ENCODE data around the gene IL1RAPL1. TPM values are rescaled to one million over a fixed set of nuclear protein-coding genes. Genes with fewer than 3 reads are reported as not detected.

The IL1RAPL1 gene
- total RNA-seq, 4 donors from 2014 or later, result 0.16 to 0.46 TPM; not detected in 2

DNA sequence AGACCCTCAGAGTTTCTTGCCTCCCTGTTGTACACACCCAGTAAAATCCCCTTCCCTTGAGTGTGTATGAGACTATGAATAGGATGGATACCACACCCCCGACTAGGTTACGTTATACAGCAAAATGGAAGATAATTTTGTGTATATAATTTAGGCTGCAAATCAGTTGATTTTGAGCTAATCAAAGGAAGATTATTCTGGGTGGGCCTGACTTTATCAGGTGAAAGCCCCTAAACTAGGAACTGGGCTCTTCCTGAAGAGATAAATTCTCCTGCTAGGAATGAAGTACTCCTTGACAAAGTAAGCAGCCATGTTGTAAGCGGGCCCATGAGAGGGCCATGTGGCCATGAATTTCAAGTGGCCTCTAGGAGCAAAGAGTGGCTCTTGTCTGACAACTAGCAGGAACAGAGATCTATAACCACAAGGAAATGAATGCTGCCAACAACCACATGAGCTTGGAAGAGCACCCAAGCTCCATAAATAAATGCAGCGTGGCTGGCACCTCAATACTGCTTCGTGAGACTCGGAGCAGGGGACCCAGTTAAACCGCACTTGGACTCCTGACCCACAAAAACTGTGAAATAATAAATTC, 646.4 kb downstream of the IL1RAPL1 start:
- in situ Hi-C loops (cut with MboI; ENCODE audit: low sequenced_read_pairs in 4 of 4), result no loop called here
- TF ChIP-seq POLR2A (IDR thresholded peaks at IDR 0.05), result no peak
- TF ChIP-seq, protein P1, sequence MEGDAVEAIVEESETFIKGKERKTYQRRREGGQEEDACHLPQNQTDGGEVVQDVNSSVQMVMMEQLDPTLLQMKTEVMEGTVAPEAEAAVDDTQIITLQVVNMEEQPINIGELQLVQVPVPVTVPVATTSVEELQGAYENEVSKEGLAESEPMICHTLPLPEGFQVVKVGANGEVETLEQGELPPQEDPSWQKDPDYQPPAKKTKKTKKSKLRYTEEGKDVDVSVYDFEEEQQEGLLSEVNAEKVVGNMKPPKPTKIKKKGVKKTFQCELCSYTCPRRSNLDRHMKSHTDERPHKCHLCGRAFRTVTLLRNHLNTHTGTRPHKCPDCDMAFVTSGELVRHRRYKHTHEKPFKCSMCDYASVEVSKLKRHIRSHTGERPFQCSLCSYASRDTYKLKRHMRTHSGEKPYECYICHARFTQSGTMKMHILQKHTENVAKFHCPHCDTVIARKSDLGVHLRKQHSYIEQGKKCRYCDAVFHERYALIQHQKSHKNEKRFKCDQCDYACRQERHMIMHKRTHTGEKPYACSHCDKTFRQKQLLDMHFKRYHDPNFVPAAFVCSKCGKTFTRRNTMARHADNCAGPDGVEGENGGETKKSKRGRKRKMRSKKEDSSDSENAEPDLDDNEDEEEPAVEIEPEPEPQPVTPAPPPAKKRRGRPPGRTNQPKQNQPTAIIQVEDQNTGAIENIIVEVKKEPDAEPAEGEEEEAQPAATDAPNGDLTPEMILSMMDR (IDR thresholded peaks at IDR 0.05 in 4 of 5, conservative IDR thresholded peaks at IDR 0.05 in 1 of 5), result no peak

DNA sequence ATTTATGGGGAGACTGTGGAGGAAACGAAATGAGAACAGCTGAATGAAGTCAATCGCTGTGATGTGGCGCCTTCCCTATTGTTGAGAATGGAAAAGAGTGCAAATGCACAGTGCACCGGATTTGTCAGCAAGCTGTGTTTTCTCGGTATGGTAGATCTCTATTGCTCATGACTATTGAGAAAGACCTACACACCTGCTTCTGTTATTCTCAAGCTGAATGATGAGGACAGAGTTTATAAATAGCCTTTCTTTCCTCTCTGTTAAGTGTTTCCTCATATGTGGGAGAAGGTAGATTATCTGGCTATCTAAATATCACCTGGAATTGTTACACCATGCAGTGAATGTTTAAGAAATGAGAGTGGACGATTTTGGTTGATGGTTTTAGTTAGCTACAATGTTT, 650.7 kb downstream of the IL1RAPL1 start:
- in situ Hi-C loops (cut with MboI; ENCODE audit: low sequenced_read_pairs in 4 of 4) (no loop called here), intact Hi-C loops (cut with DNase I; ENCODE audit: low total_unique reads) (no loop called here)
- no peaks in the 10 kb centered on the region for H3K4me1 ChIP-seq
- no peak for TF ChIP-seq POLR2A (IDR thresholded peaks at IDR 0.05)
- TF ChIP-seq, protein P1 (IDR thresholded peaks at IDR 0.05 in 4 of 5, conservative IDR thresholded peaks at IDR 0.05 in 1 of 5), result no peak
- no peaks in the 10 kb centered on the region for H3K27me3 ChIP-seq
- no peaks in the 10 kb centered on the region for H3K9me3 ChIP-seq
- no peaks in the 10 kb centered on the region for H3K36me3 ChIP-seq
- no peak for DNase-seq
- no peak overlapping the region for H3K4me3 ChIP-seq
- peak; percentile 61 to 70 for ATAC-seq
- no peak overlapping the region for H3K27ac ChIP-seq

More for the DNA sequence above, 646.4 kb downstream of the IL1RAPL1 start:
- no peak overlapping the region for H3K27ac ChIP-seq
- no peaks in the 10 kb centered on the region for H3K9me3 ChIP-seq
- H3K27me3 ChIP-seq, result no peaks in the 10 kb centered on the region
- DNase-seq, result no peak
- H3K4me1 ChIP-seq, result no peaks in the 10 kb centered on the region
- H3K4me3 ChIP-seq, result no peak overlapping the region
- intact Hi-C loops (cut with DNase I; ENCODE audit: low total_unique reads), result no loop called here
- H3K36me3 ChIP-seq, result no peaks in the 10 kb centered on the region
- ATAC-seq, result no peak

DNA sequence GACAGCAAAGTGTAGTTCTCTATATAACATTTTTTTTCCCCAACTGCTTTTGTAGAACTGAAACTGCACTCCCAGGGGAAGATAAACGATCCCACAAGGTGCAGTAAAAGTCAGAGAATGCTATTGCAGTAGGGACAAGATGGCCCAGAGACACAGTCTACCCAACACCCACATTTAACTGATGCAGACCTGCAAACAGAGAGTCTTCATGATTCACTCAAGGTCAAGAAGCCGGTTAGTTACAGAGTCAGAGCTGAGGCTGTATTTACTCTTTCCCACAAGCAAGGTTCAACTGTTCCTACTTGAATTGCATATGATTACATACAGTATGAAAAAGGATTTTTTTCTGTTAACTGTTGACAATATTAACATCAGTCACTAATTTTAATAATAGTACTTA, 654.6 kb downstream of the IL1RAPL1 start:
- in situ Hi-C loops (cut with MboI; ENCODE audit: low sequenced_read_pairs in 4 of 4), result no loop called here
- Histone ChIP-seq H3K27ac (no peak overlapping the region), H3K27me3 (no peaks in the 10 kb centered on the region), H3K4me1 (no peaks in the 10 kb centered on the region), H3K36me3 (no peaks in the 10 kb centered on the region), H3K9me3 (no peaks in the 10 kb centered on the region), H3K4me3 (no peak overlapping the region)
- DNase-seq (no peak), ATAC-seq (no peak)
- intact Hi-C loops (cut with DNase I; ENCODE audit: low total_unique reads), result no loop called here
- TF ChIP-seq, protein P1 (IDR thresholded peaks at IDR 0.05 in 4 of 5, conservative IDR thresholded peaks at IDR 0.05 in 1 of 5), result no peak
- no peak for TF ChIP-seq POLR2A (IDR thresholded peaks at IDR 0.05)

DNA sequence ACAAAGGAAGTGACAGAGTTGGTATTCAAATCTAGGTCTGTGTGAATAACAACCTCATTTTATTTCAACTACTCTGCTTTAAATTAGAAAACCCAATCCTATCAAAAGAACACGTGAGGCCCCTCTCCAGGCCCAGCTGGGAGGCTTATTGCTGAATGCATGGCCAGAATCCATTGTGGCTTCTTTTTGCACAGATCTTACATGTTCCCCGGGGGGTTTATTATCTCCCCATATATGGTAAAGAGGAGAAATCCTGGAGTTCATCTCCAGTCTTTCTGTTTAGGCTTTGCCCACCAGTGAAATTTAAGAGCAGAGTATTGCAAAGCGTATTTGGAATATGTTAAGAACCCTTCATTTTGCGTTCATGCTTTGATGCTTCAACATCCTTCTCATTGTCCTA, 655.6 kb downstream of the IL1RAPL1 start:
- H3K36me3 ChIP-seq, result no peaks in the 10 kb centered on the region
- no peaks in the 10 kb centered on the region for H3K27me3 ChIP-seq
- intact Hi-C loops (cut with DNase I; ENCODE audit: low total_unique reads), result no loop called here
- H3K4me1 ChIP-seq, result no peaks in the 10 kb centered on the region
- no peak for DNase-seq
- in situ Hi-C loops (cut with MboI; ENCODE audit: low sequenced_read_pairs in 4 of 4), result no loop called here
- TF ChIP-seq, protein P1 (IDR thresholded peaks at IDR 0.05 in 4 of 5, conservative IDR thresholded peaks at IDR 0.05 in 1 of 5), result no peak
- no peak for TF ChIP-seq POLR2A (IDR thresholded peaks at IDR 0.05)
- no peak for ATAC-seq
- no peak overlapping the region for H3K27ac ChIP-seq
- H3K4me3 ChIP-seq, result no peak overlapping the region
- H3K9me3 ChIP-seq, result no peaks in the 10 kb centered on the region

DNA sequence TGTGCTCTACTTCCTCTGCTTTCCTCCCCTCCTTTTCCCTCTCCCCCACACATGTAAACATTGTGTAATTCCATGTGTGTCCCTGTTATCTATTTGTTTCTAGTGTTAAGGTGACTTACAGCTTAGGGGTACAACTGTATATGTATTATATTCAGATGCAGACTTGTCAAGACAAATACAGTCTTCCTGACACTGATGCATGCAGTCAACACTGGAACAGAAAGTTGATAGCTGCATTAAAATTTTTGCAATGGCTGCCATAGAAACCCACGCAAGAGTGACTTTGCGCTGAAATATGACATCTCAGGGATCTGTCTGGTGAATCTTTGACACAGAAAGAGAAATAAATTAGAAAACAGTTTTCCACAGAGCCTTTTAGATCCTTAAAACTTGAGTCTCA, 656.7 kb downstream of the IL1RAPL1 start:
- ATAC-seq (no peak), DNase-seq (no peak)
- no peak overlapping the region for H3K27ac ChIP-seq
- in situ Hi-C loops (cut with MboI; ENCODE audit: low sequenced_read_pairs in 4 of 4), result no loop called here
- H3K4me1 ChIP-seq, result no peaks in the 10 kb centered on the region
- intact Hi-C loops (cut with DNase I; ENCODE audit: low total_unique reads), result no loop called here
- no peaks in the 10 kb centered on the region for H3K36me3 ChIP-seq
- no peaks in the 10 kb centered on the region for H3K27me3 ChIP-seq
- H3K4me3 ChIP-seq, result no peak overlapping the region
- no peaks in the 10 kb centered on the region for H3K9me3 ChIP-seq
- TF ChIP-seq POLR2A (IDR thresholded peaks at IDR 0.05), result no peak
- TF ChIP-seq, protein P1 (IDR thresholded peaks at IDR 0.05 in 4 of 5, conservative IDR thresholded peaks at IDR 0.05 in 1 of 5), result no peak

All from gastrocnemius medialis (tissue), 4 donors.